Vagina (tissue), 2 donors: Measurements from ENCODE around the gene R3HDM2.

Experiments
- CTCF ChIP-seq, 3 experiments: fragments of 450-650 bp in 2 of 3; fragments of 200-600 bp in 1 of 3; sonication (generic) in 1 of 3; IDR thresholded peaks; one replicate each; pipeline ENCODE4 v1.5.1; 2017 to 2019; ENCODE audit warnings: antibody characterized with exemption in 3 of 3, mild to moderate bottlenecking in 2 of 3, moderate library complexity in 2 of 3
- POLR2A ChIP-seq, 2 donors: fragments of 450-650 bp; IDR thresholded peaks; one replicate each; pipeline ENCODE4 v1.6.1; 2017; ENCODE audit warnings: antibody characterized with exemption in 2 of 2, mild to moderate bottlenecking in 2 of 2, moderate library complexity in 2 of 2
- POLR2AphosphoS5 ChIP-seq, 2 donors: sonication (generic); formaldehyde crosslinking; IDR thresholded peaks; one replicate each; pipeline ENCODE4 v1.9.0; 2017; ENCODE audit warnings: antibody characterized with exemption in 2 of 2, mild to moderate bottlenecking in 2 of 2, low read depth in 1 of 2; ENCODE audit not compliant: insufficient read depth in 1 of 2

DNA sequence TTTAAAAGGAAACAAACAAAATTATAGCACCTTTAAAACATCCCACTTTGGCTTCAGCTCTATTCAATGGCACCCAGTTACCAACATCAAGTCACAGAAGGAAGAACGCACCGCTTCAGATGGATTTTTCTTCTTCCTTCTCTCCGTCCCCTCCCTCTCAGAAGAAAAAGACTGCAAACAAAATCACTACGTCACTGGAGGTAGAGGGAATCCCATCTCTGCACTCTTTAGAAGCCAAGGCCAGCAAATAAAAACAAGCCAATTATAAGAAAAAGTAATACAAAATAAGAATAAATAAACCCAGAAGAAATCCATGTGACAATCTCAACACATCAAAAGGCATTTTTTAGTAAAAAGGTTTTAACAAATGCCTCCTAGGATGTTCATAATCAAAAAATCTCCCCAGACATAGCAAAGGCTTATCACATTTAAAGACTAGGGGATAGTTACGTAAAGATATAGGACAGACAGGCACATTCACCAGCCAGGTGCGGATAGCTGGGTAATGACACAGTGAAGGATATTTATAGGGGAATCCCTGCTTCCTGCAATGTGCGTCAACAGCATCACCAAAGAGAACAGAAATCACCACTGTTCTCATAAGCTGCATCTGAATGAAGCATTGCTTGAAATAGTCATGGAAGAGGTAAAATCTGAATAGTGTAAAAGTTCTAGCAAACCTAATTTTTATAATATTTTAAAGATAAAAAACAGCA lies 89.4 kb downstream of the R3HDM2 start:
- TF ChIP-seq POLR2A (IDR thresholded peaks at IDR 0.05) (no peak), CTCF (IDR thresholded peaks at IDR 0.05) (no peak), POLR2AphosphoS5 (IDR thresholded peaks at IDR 0.05; ENCODE audit: insufficient read depth in 1 of 2, low read depth in 1 of 2) (no peak)
